SK-N-MC (cell line): ENCODE measurements around the gene RND3.

Experiments used
- EZH2 ChIP-seq: fragments of 200-600 bp; sonication (generic); IDR thresholded peaks from one replicate; pipeline ENCODE4 v1.6.1; 2017; ENCODE audit warnings: antibody characterized with exemption
- FOXP2 ChIP-seq: optimal IDR thresholded peaks from 2 replicates; pipeline ENCODE3; 2011; ENCODE audit warnings: mild to moderate bottlenecking, moderate library complexity; ENCODE audit not compliant: insufficient read depth; ENCODE audit errors: extremely low read length, control extremely low read depth
- POLR2AphosphoS5 ChIP-seq: IDR thresholded peaks from 2 replicates; pipeline ENCODE4 v1.6.1; 2012; ENCODE audit warnings: mild to moderate bottlenecking, low read depth, low read length, borderline replicate concordance

DNA sequence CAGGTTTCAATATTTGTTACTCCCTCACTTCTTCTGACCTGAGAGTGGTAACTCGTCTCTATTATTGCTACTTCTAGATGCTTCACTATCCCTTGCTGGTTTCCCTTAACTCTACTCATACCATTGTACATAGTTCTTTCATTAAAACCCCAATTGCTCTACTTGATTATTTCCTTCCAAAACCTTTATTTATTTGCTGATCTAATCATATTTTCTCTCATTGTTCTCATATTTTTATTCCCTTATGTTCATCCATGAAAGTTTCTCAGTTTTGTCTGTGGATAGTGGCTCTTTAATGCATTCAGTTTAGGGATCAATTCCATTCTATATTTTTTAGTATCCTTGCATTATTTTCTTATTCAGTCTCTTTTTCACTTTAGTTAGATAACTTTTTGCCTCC lies 42.1 kb downstream of the RND3 start:
- TF ChIP-seq EZH2 (no peak), POLR2AphosphoS5 (no peak), FOXP2 (no peak)
